HEK293T (cell line): Measurements from ENCODE around the gene BCAT1.

Experiments used
- CTBP1 ChIP-seq: fragments of 450-650 bp; IDR thresholded peaks from 2 replicates; pipeline ENCODE4 v1.6.1; 2016; ENCODE audit warnings: borderline replicate concordance
- TARDBP ChIP-seq: fragments of 450-650 bp; IDR thresholded peaks from 2 replicates; pipeline ENCODE4 v1.6.1; 2016

DNA sequence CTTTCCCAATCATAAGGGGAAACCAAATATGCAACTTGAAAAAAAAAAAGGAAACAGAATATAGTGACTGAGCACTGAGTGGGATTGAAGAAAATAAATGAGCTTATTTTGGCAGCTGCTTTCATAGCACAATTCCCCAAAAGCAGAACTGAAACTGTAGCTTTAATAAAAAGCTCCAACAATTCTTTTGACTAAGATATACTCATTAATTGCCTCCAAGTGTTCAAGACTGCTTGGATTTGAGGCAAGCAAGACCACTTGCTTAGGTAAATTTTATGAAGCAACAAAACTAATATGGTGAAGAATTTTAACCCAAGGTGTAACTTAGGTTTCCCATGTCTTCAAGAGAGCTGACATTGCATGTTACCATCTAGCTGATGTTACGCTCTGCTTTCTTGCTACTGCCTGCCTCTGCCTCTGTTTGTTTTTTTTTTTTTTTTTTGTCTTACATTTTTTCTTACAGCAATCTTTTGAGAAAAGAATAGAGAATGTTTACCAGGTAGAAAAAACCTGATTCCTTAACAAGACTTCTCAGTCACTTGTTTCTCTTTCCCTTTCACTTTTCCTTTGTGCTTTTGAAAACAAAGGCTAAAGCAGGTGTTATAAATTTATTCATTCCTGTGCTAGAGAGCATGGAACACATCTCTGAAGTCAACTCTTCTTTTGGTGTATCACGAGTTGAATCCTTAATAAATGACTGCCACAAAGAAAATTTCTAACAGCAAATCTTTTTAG, 134.4 kb downstream of the BCAT1 start:
- TF ChIP-seq CTBP1 (no peak), TARDBP (no peak)
